K562 (cell line): ENCODE measurements around the gene MT2A. TPM values are rescaled to one million over a fixed set of nuclear protein-coding genes. Genes with fewer than 3 reads are reported as not detected.

Source experiments
- ATAC-seq: fragments of 200-7000 bp; cut with Tn5 transposase; 3 replicates; pipeline ENCODE4 v1.9.1; 2020; ENCODE audit warnings: moderate library complexity
- BruUV-seq: library from RNA; stranded (reverse); fragments of 400-500 nt; replicated peaks from 2 replicates; lab custom pipeline; 2021; lab: Mats Ljungman, UMichigan
- CTCF ChIA-PET: fragments of 300-600 bp; formaldehyde crosslinking; extraction: SDS; loops from one replicate; lab custom pipeline; 2021; ENCODE audit warnings: low intra/inter-chr PET ratio; lab: Yijun Ruan, JAX
- POLR2A ChIA-PET: fragments of 300-600, 350-650 bp; sonication (Branson Sonifier 250); formaldehyde crosslinking; extraction: SDS; loops from one replicate; lab custom pipeline; 2021; ENCODE audit warnings: antibody characterized with exemption, inconsistent platforms; lab: Yijun Ruan, JAX
- DNase-seq, 4 experiments: peaks; one replicate each; pipeline versions ENCODE4 v3.0.0 to v3.0.0-alpha.2; 2011 to 2018; ENCODE audit warnings: low spot score in 3 of 4, mixed read lengths in 3 of 4; ENCODE audit errors: extremely low read depth in 1 of 4
- FAIRE-seq: peaks from 2 replicates; lab custom pipeline; 2011; peaks lifted over from hg19 to GRCh38; lab: Jason Lieb, UNC
- H2AFZ ChIP-seq: 2 replicates; pipeline ENCODE4 v1.6.0; 2011; ENCODE audit warnings: low read depth, low read length, control low read depth, inconsistent platforms
- H3K27ac ChIP-seq: fragments of 200-600 bp; 3 replicates; pipeline ENCODE4 v1.8.0; 2011; ENCODE audit warnings: low read depth, mild to moderate bottlenecking, control low read depth, inconsistent platforms, low read length, moderate library complexity, mixed read lengths; ENCODE audit errors: extremely low read depth
- H3K27me3 ChIP-seq, 2 experiments: fragments of 300-600 bp in 1 of 2; 2 replicates in 1 of 2; 3 replicates in 1 of 2; pipeline versions ENCODE4 v1.6.0 to v1.8.0; 2011; ENCODE audit warnings: inconsistent platforms in 2 of 2, low read length in 2 of 2, mild to moderate bottlenecking in 1 of 2, mixed read lengths in 1 of 2, moderate library complexity in 1 of 2; ENCODE audit not compliant: control insufficient read depth in 2 of 2, insufficient read depth in 2 of 2
- H3K36me3 ChIP-seq: fragments of 300-600 bp; 3 replicates; pipeline ENCODE4 v1.8.0; 2011; ENCODE audit warnings: mild to moderate bottlenecking, low read length, inconsistent platforms; ENCODE audit not compliant: control insufficient read depth, insufficient read depth
- H3K4me1 ChIP-seq, 2 experiments: fragments of 200-600 bp in 1 of 2; replicated peaks in 1 of 2; 2 replicates in 1 of 2; 3 replicates in 1 of 2; pipeline versions ENCODE4 v1.5.1 to v1.8.0; 2011; ENCODE audit warnings: inconsistent platforms in 2 of 2, low read length in 2 of 2, mild to moderate bottlenecking in 1 of 2, mixed read lengths in 1 of 2, moderate library complexity in 1 of 2; ENCODE audit not compliant: control insufficient read depth in 2 of 2, insufficient read depth in 2 of 2
- H3K4me2 ChIP-seq: 2 replicates; pipeline ENCODE4 v1.6.1; 2011; ENCODE audit warnings: low read length, control low read depth, inconsistent platforms, mixed read lengths; ENCODE audit not compliant: insufficient read depth
- H3K4me3 ChIP-seq: fragments of 200-600 bp; sonication (generic), shearing (Covaris generic); 2 replicates; pipeline ENCODE4 v1.5.1; 2016; ENCODE audit warnings: control low read depth, inconsistent platforms
- H3K79me2 ChIP-seq: fragments of 200-600 bp; 3 replicates; pipeline ENCODE4 v1.8.0; 2011; ENCODE audit warnings: low read length, inconsistent platforms; ENCODE audit not compliant: control insufficient read depth, insufficient read depth
- H3K9ac ChIP-seq, 2 experiments: 2 replicates each; pipeline versions ENCODE4 v1.6.0 to v1.6.1; 2011; ENCODE audit warnings: low read depth in 2 of 2, low read length in 2 of 2, control low read depth in 1 of 2, inconsistent platforms in 1 of 2, mild to moderate bottlenecking in 1 of 2, mixed read lengths in 1 of 2; ENCODE audit not compliant: insufficient read depth in 1 of 2
- H3K9me1 ChIP-seq: one replicate; pipeline ENCODE4 v1.6.0; 2011; ENCODE audit warnings: inconsistent platforms, mild to moderate bottlenecking, low read length, moderate library complexity; ENCODE audit not compliant: control insufficient read depth, insufficient read depth
- H3K9me3 ChIP-seq: replicated peaks from 2 replicates; pipeline ENCODE4 v1.5.1; 2011; ENCODE audit warnings: low read depth, low read length, inconsistent platforms; ENCODE audit not compliant: control insufficient read depth, insufficient read depth
- H4K20me1 ChIP-seq: replicated peaks from 2 replicates; pipeline ENCODE4 v1.6.1; 2011; ENCODE audit warnings: low read length, inconsistent platforms, mixed read lengths; ENCODE audit not compliant: control insufficient read depth, insufficient read depth
- CEBPB ChIP-seq: fragments of 450-650 bp; IDR thresholded peaks from 2 replicates; pipeline ENCODE4 v1.6.1; 2016; ENCODE audit warnings: missing genetic modification characterization, missing compliant biosample characterization
- DDX20 ChIP-seq: fragments of 450-650 bp; IDR thresholded peaks from 2 replicates; pipeline ENCODE4 v1.6.1; 2016; ENCODE audit warnings: missing genetic modification characterization, low read depth, mild to moderate bottlenecking, missing compliant biosample characterization, moderate library complexity
- HDAC2 ChIP-seq: fragments of 450-650 bp; IDR thresholded peaks from 2 replicates; pipeline ENCODE4 v1.6.1; 2016; ENCODE audit warnings: mild to moderate bottlenecking
- HNRNPLL ChIP-seq: fragments of 200-400 bp; formaldehyde crosslinking; IDR thresholded peaks from 2 replicates; pipeline ENCODE4 v1.6.1; 2017; ENCODE audit warnings: low read length, low read depth, mild to moderate bottlenecking; ENCODE audit not compliant: poor library complexity, severe bottlenecking
- KAT8 ChIP-seq: fragments of 450-650 bp; IDR thresholded peaks from 2 replicates; pipeline ENCODE4 v1.6.1; 2016; ENCODE audit warnings: low read depth, mild to moderate bottlenecking
- LARP7 ChIP-seq: fragments of 450-650 bp; IDR thresholded peaks from 2 replicates; pipeline ENCODE4 v1.6.1; 2016
- MECOM ChIP-seq: fragments of 250-450 bp; sonication (Bioruptor Pico); IDR thresholded peaks from 2 replicates; pipeline ENCODE4 v1.8.0; 2022; ENCODE audit warnings: inconsistent platforms
- NFRKB ChIP-seq: fragments of 450-650 bp; IDR thresholded peaks from 2 replicates; pipeline ENCODE4 v1.6.1; 2016; ENCODE audit warnings: low read depth
- TFAM ChIP-seq: fragments of 250-450 bp; sonication (Bioruptor Pico); conservative IDR thresholded peaks from 2 replicates; pipeline ENCODE4 v1.5.0; 2021; ENCODE audit warnings: mild to moderate bottlenecking, moderate library complexity
- ZFP1 ChIP-seq: fragments of 450-650 bp; formaldehyde crosslinking; IDR thresholded peaks from 2 replicates; pipeline ENCODE4 v1.4.0; 2020; ENCODE audit warnings: mild to moderate bottlenecking, mixed read lengths
- ZNF263 ChIP-seq: sonication (generic); formaldehyde crosslinking; IDR thresholded peaks from 2 replicates; pipeline ENCODE4 v1.8.0; 2022; ENCODE audit warnings: mild to moderate bottlenecking, missing genetic modification reagents, borderline replicate concordance
- ZNF780A ChIP-seq: fragments of 250-450 bp; sonication (Bioruptor Pico); IDR thresholded peaks from 2 replicates; pipeline ENCODE4 v1.5.0; 2021; ENCODE audit warnings: mild to moderate bottlenecking
- WGBS: fragments of 100-300 bp; shearing (Covaris generic); methylation state at CpG from one replicate; pipeline ENCODE4 v1.1.6; 2016; ENCODE audit warnings: low coverage, mixed read lengths; ENCODE audit not compliant: insufficient coverage; ENCODE audit errors: missing lambda C conversion rate; 5-methylcytosine and 5-hydroxymethylcytosine counted together
- in situ Hi-C: fragments of 300-500 bp; cut with MboI; formaldehyde crosslinking; loops from 4 replicates; pipeline ENCODE4 v1.15.0; 2018; ENCODE audit warnings: inconsistent platforms, mixed read lengths
- intact Hi-C: fragments of 100-400 bp; cut with micrococcal nuclease; formaldehyde crosslinking; loops from 2 replicates; pipeline ENCODE4 v1.14.2; 2022
- polyA plus RNA-seq, 8 experiments: library from polyadenylated mRNA; depleted of rRNA in 4 of 8; stranded (reverse) in 5 of 8; unstranded in 3 of 8; fragments of >200 nt; fragmentation: Nextera tagmentation in 2 of 8; fragmentation: Illumina TruSeq in 1 of 8; extraction: Ambion mirVana in 2 of 8; extraction: Trizol in 1 of 8; gene quantifications; 2 replicates each; pipeline versions ENCODE4 v1.2.1 to v1.2.3, GENCODE V29; 2011 to 2014; ENCODE audit warnings: inconsistent platforms in 1 of 8, missing spikeins in 1 of 8
- total RNA-seq, 7 experiments: library from RNA; depleted of rRNA in 6 of 7; stranded (reverse); fragments of >200 nt in 6 of 7; fragmentation: Illumina TruSeq in 2 of 7; extraction: Trizol in 2 of 7; gene quantifications; 2 replicates each; pipeline versions ENCODE4 v1.2.1 to v1.2.3, GENCODE V29; 2011 to 2021; ENCODE audit warnings: low replicate concordance in 1 of 7
- TF ChIP-seq, protein P1 (sequence below): fragments of 450-650 bp; IDR thresholded peaks from 2 replicates; pipeline ENCODE4 v1.6.1; 2017; ENCODE audit warnings: mild to moderate bottlenecking, moderate library complexity
- TF ChIP-seq, protein P2 (sequence below): fragments of 450-650 bp; IDR thresholded peaks from 2 replicates; pipeline ENCODE4 v1.6.1; 2016; ENCODE audit warnings: mild to moderate bottlenecking

Gene MT2A
- total and polyA plus RNA-seq, 9 of the 15 experiments (the other 6 are each of a cell fraction or from before 2014, with no cell fraction given) = 2.0 to 16.9 (median 8.5) TPM

DNA sequence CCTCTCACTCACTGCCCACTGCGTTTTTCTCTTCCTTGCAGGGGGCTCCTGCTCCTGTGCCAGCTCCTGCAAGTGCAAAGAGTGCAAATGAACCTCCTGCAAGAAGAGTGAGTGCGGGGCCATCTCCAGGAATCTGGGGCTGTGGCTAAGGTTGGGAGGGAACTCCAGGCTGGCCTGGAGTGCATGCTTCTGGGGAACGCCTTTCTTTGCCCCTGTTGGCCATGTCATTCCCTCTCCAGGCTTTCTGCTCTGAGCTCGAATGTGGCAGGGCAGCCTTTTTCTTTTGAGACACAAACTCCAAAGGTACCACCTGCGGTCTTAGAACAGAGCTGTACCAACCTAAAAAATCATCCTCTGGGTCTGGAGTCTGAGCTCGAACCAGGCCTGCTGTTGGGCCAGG is 9.8 kb downstream of the MT2A start:
- Histone ChIP-seq H3K79me2 (no peaks in the 10 kb centered on the region), H3K4me3 (no peak overlapping the region), H3K9ac (no peak overlapping the region), H3K9me1 (no peaks in the 10 kb centered on the region), H3K9me3 (no peaks in the 10 kb centered on the region), H4K20me1 (no peaks in the 10 kb centered on the region), H3K36me3 (no peaks in the 10 kb centered on the region), H3K27ac (no peak overlapping the region), H3K27me3 (peaks cover 17 to 39% of the 10 kb centered on the region in 2 experiments), H2AFZ (no peak overlapping the region), H3K4me1 (peaks cover 0 to 6% of the 10 kb centered on the region in 2 experiments; a peak in 1 of 5 replicates), H3K4me2 (no peak overlapping the region)
- no peak for FAIRE-seq
- CTCF ChIA-PET = no interaction called here
- intact Hi-C loops = no loop called here
- no peak for TF ChIP-seq HDAC2
- in situ Hi-C loops = no loop called here
- WGBS = 0% methylated on average over 5 of the region's 6 CpGs
- no TSS peak for BruUV-seq
- POLR2A ChIA-PET = interaction anchor here (1.2 kb wide), 1 partner anchor 10 kb away, joined by 5 read pairs; the partner anchor contains the start of gene MT2A
- no peak for DNase-seq
- ATAC-seq = no peak

DNA sequence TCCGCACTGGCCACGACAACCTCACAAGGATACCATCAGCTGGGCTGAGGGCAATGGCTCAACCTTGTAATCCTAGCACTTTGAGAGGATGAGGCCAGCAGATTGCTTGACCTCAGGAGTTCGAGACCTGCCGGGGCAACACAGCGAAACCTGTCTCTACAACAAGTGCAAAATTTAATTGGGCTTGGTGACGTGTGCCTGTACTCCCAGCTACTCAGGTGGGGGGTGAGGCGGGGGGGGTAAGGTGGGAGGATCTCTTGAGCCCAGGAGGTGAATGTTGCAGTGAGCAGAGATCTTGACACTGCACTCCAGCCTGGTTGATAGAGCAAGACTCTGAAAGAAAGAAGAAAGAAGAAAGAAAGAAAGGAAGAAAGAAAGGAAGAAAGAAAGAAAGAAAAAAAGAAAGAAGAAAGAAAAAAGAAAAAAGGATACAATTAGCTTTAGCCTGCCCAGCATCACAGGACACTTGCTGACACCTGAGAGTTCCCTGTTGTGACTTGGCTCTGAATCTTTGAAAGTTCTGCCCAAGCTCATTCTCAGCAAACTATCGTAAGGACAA is 12.0 kb downstream of the MT2A start:
- H3K9me3 ChIP-seq = no peaks in the 10 kb centered on the region
- BruUV-seq = no TSS peak
- no peak overlapping the region for H3K9ac ChIP-seq
- no peak overlapping the region for H3K4me2 ChIP-seq
- H3K9me1 ChIP-seq = no peaks in the 10 kb centered on the region
- intact Hi-C loops (no loop called here), in situ Hi-C loops (no loop called here)
- H2AFZ ChIP-seq = no peak overlapping the region
- CTCF ChIA-PET = no interaction called here
- no peak overlapping the region for H3K4me3 ChIP-seq
- POLR2A ChIA-PET = no interaction called here
- 4% methylated on average over 8 of the region's 8 CpGs for WGBS
- no peaks in the 10 kb centered on the region for H3K36me3 ChIP-seq
- FAIRE-seq (no peak), DNase-seq (no peak), ATAC-seq (no peak)
- H3K79me2 ChIP-seq = no peaks in the 10 kb centered on the region
- H3K27ac ChIP-seq = no peak overlapping the region
- H3K4me1 ChIP-seq = peaks cover 0 to 10% of the 10 kb centered on the region in 2 experiments; a peak in 2 of 5 replicates
- no peaks in the 10 kb centered on the region for H4K20me1 ChIP-seq
- peaks cover 22 to 41% of the 10 kb centered on the region in 2 experiments for H3K27me3 ChIP-seq
- TF ChIP-seq HNRNPLL (no peak), LARP7 (no peak), MECOM (CRISPR knock-in tag) (no peak), DDX20 (tag) (no peak), NFRKB (no peak), ZNF780A (CRISPR knock-in tag) (no peak), ZFP1 (CRISPR knock-in tag) (no peak), CEBPB (tag) (no peak), ZNF263 (no peak), TFAM (CRISPR knock-in tag) (no peak), KAT8 (no peak)
- TF ChIP-seq, protein P1, sequence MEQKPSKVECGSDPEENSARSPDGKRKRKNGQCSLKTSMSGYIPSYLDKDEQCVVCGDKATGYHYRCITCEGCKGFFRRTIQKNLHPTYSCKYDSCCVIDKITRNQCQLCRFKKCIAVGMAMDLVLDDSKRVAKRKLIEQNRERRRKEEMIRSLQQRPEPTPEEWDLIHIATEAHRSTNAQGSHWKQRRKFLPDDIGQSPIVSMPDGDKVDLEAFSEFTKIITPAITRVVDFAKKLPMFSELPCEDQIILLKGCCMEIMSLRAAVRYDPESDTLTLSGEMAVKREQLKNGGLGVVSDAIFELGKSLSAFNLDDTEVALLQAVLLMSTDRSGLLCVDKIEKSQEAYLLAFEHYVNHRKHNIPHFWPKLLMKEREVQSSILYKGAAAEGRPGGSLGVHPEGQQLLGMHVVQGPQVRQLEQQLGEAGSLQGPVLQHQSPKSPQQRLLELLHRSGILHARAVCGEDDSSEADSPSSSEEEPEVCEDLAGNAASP = no peak
- TF ChIP-seq, protein P2, sequence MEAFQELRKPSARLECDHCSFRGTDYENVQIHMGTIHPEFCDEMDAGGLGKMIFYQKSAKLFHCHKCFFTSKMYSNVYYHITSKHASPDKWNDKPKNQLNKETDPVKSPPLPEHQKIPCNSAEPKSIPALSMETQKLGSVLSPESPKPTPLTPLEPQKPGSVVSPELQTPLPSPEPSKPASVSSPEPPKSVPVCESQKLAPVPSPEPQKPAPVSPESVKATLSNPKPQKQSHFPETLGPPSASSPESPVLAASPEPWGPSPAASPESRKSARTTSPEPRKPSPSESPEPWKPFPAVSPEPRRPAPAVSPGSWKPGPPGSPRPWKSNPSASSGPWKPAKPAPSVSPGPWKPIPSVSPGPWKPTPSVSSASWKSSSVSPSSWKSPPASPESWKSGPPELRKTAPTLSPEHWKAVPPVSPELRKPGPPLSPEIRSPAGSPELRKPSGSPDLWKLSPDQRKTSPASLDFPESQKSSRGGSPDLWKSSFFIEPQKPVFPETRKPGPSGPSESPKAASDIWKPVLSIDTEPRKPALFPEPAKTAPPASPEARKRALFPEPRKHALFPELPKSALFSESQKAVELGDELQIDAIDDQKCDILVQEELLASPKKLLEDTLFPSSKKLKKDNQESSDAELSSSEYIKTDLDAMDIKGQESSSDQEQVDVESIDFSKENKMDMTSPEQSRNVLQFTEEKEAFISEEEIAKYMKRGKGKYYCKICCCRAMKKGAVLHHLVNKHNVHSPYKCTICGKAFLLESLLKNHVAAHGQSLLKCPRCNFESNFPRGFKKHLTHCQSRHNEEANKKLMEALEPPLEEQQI = no peak
